Right ventricle myocardium inferior (tissue), 1 donor: ENCODE data around the gene CHN2. TPM values are rescaled to one million over a fixed set of nuclear protein-coding genes. Genes with fewer than 3 reads are reported as not detected.
A peak's percentile ranks its signal among the peaks of the same experiment; 100 is the strongest.

Source experiments
- ATAC-seq: fragments of 200-7000 bp; cut with Tn5 transposase; one replicate; pipeline ENCODE4 v1.9.1; 2020; ENCODE audit warnings: mild to moderate bottlenecking, moderate library complexity
- DNase-seq: peaks from one replicate; pipeline ENCODE4 v3.0.0; 2021; ENCODE audit errors: missing footprints
- intact Hi-C: fragments of 100-400 bp; cut with DNase I; formaldehyde crosslinking; loops from one replicate; pipeline ENCODE4 v1.11.0; 2022
- total RNA-seq: library from RNA; stranded (reverse); fragmentation: NEBNext Ultra II Directional; extraction: Animal tissue kit (Norgen Biotek cat#: 25700); gene quantifications from one replicate; pipeline ENCODE4 v1.2.1, GENCODE V29; 2021
- donor health status: DM: no; HTN: yes; CAD: no; lungs with severe emphysema.

CHN2 gene
- total RNA-seq, 1 donor from 2014 or later: 20.2 TPM

- DNase-seq: no peak
- intact Hi-C loops: no loop called here
- no peak for ATAC-seq
Observed at GRCh38 chr7:29316926-29317325, 122.4 kb downstream of the CHN2 start.

GRCh38 chr7:29318853-29319718, 124.5 kb downstream of the CHN2 start:
- intact Hi-C loops: no loop called here
- DNase-seq (no peak), ATAC-seq (no peak)

GRCh38 chr7:29319719-29320521, 125.3 kb downstream of the CHN2 start:
- DNase-seq (no peak), ATAC-seq (peak; percentile 75)
- intact Hi-C loops: no loop called here

- no peak for DNase-seq
- intact Hi-C loops: no loop called here
- no peak for ATAC-seq
Observed at GRCh38 chr7:29320577-29320976, 126.0 kb downstream of the CHN2 start.

- ATAC-seq (no peak), DNase-seq (no peak)
- intact Hi-C loops: no loop called here
Observed at GRCh38 chr7:29322023-29322712, 127.6 kb downstream of the CHN2 start.

GRCh38 chr7:29325476-29325875, 130.9 kb downstream of the CHN2 start:
- DNase-seq: no peak
- intact Hi-C loops: no loop called here
- no peak for ATAC-seq

- intact Hi-C loops: no loop called here
- ATAC-seq (no peak), DNase-seq (no peak)
Observed at GRCh38 chr7:29326864-29327263, 132.3 kb downstream of the CHN2 start.

GRCh38 chr7:29327455-29327854, 132.9 kb downstream of the CHN2 start:
- DNase-seq (no peak), ATAC-seq (no peak)
- intact Hi-C loops: no loop called here

- intact Hi-C loops: no loop called here
- ATAC-seq (no peak), DNase-seq (no peak)
Observed at GRCh38 chr7:29328045-29328444, 133.5 kb downstream of the CHN2 start.

GRCh38 chr7:29328811-29329210, 134.2 kb downstream of the CHN2 start:
- ATAC-seq: no peak
- DNase-seq: no peak
- intact Hi-C loops: no loop called here

GRCh38 chr7:29329686-29330085, 135.1 kb downstream of the CHN2 start:
- ATAC-seq (no peak), DNase-seq (no peak)
- intact Hi-C loops: no loop called here

- intact Hi-C loops: no loop called here
- no peak for ATAC-seq
Observed at GRCh38 chr7:29330136-29330535, 135.6 kb downstream of the CHN2 start.

GRCh38 chr7:29331163-29331562, 136.6 kb downstream of the CHN2 start:
- no peak for ATAC-seq
- intact Hi-C loops: no loop called here
- DNase-seq: no peak

More at GRCh38 chr7:29330136-29330535, 135.6 kb downstream of the CHN2 start:
- DNase-seq: no peak

- no peak for ATAC-seq
- intact Hi-C loops: no loop called here
- DNase-seq: no peak
Observed at GRCh38 chr7:29332042-29332811, 137.7 kb downstream of the CHN2 start.

GRCh38 chr7:29332875-29333855, 138.6 kb downstream of the CHN2 start:
- intact Hi-C loops: no loop called here
- DNase-seq (no peak), ATAC-seq (no peak)

GRCh38 chr7:29335188-29336083, 140.9 kb downstream of the CHN2 start:
- intact Hi-C loops: no loop called here
- ATAC-seq (no peak), DNase-seq (no peak)
